Activated CD8-positive, alpha-beta T cell treated with anti-CD3 and anti-CD28 coated beads for 36 hours (primary cell): ENCODE measurements around the gene MGAT4C. TPM values are rescaled to one million over a fixed set of nuclear protein-coding genes. Genes with fewer than 3 reads are reported as not detected.

Experiments used
- ATAC-seq: fragments of 200-7000 bp; cut with Tn5 transposase; one replicate; pipeline ENCODE4 v1.10.0; 2021; ENCODE audit warnings: mild to moderate bottlenecking, moderate library complexity
- CTCF ChIA-PET: fragments of 350-600 bp; sonication (Branson Sonifier 250); formaldehyde crosslinking; loops from one replicate; lab custom pipeline; 2021; ENCODE audit warnings: antibody characterized with exemption; lab: Charles Lee
- POLR2A ChIA-PET: fragments of 350-600 bp; sonication (Branson Sonifier 250); formaldehyde crosslinking; loops from one replicate; lab custom pipeline; 2021; ENCODE audit warnings: antibody characterized with exemption; lab: Charles Lee
- DNase-seq: peaks from one replicate; pipeline ENCODE4 v3.0.0-alpha.2; 2020
- H3K27ac Mint-ChIP-seq: one replicate; pipeline ENCODE4 v1.8.0; 2021; ENCODE audit warnings: mild to moderate bottlenecking, mixed read lengths
- H3K27me3 Mint-ChIP-seq: one replicate; pipeline ENCODE4 v1.8.0; 2021; ENCODE audit warnings: mixed read lengths
- H3K36me3 Mint-ChIP-seq: one replicate; pipeline ENCODE4 v1.8.0; 2021; ENCODE audit warnings: low read depth, mixed read lengths
- H3K4me1 Mint-ChIP-seq: one replicate; pipeline ENCODE4 v1.8.0; 2021; ENCODE audit warnings: low read depth, mixed read lengths
- H3K4me3 Mint-ChIP-seq: one replicate; pipeline ENCODE4 v1.8.0; 2021; ENCODE audit warnings: mild to moderate bottlenecking, moderate library complexity, mixed read lengths
- H3K9me3 Mint-ChIP-seq: one replicate; pipeline ENCODE4 v1.8.0; 2021; ENCODE audit warnings: mixed read lengths
- CTCF ChIP-seq: fragments of 200-600 bp; IDR thresholded peaks from one replicate; pipeline ENCODE4 v1.8.0; 2022; ENCODE audit warnings: antibody characterized with exemption, mild to moderate bottlenecking
- intact Hi-C: fragments of 100-400 bp; cut with micrococcal nuclease; formaldehyde crosslinking; loops from one replicate; pipeline ENCODE4 v1.10.0; 2022
- total RNA-seq, 2 experiments: library from RNA; stranded (reverse); gene quantifications; one replicate each; pipeline ENCODE4 v1.2.3, GENCODE V29; 2021

Gene MGAT4C
- total RNA-seq, 2 experiments from 2014 or later, result not detected

- peaks cover 1% of the 10 kb centered on the region for H3K9me3 Mint-ChIP-seq
- POLR2A ChIA-PET, result no interaction called here
- H3K27me3 Mint-ChIP-seq, result no peaks in the 10 kb centered on the region
- intact Hi-C loops, result no loop called here
- ATAC-seq (no peak), DNase-seq (no peak)
- H3K4me3 Mint-ChIP-seq, result no peak overlapping the region
- H3K27ac Mint-ChIP-seq, result no peak overlapping the region
- no peaks in the 10 kb centered on the region for H3K4me1 Mint-ChIP-seq
- CTCF ChIA-PET, result no interaction called here
- no peaks in the 10 kb centered on the region for H3K36me3 Mint-ChIP-seq
- TF ChIP-seq CTCF, result no peak
Measured at GRCh38 chr12:86249276-86249675, 6.9 kb downstream of the MGAT4C start.

GRCh38 chr12:86247871-86248270, 8.3 kb downstream of the MGAT4C start:
- H3K27me3 Mint-ChIP-seq, result no peaks in the 10 kb centered on the region
- H3K9me3 Mint-ChIP-seq, result peaks cover 1% of the 10 kb centered on the region
- ChIA-PET POLR2A (no interaction called here), CTCF (no interaction called here)
- H3K36me3 Mint-ChIP-seq, result no peaks in the 10 kb centered on the region
- no peak for TF ChIP-seq CTCF
- H3K4me1 Mint-ChIP-seq, result no peaks in the 10 kb centered on the region
- DNase-seq (no peak), ATAC-seq (no peak)
- no peak overlapping the region for H3K27ac Mint-ChIP-seq
- intact Hi-C loops, result no loop called here
- H3K4me3 Mint-ChIP-seq, result no peak overlapping the region

DNA sequence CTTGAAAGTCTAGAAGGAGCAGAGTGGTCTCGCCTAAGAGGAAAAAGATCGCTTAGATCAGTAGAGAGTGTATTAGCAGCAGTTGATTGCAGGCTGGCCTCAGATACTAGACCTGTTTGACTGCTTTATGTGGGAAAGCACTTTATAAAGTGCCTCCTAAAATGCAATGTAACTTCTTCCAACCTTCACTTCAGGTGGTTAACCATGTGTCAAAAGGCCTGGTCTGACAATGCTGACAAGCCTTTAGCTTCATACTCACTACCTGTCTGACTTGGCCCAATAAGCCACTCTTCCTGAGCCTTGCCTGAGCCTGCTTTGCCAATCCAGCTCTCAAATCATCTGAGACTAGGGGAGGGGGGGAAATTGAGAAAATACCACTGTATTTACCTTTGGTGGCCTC, 14.6 kb downstream of the MGAT4C start:
- peaks cover 3% of the 10 kb centered on the region for H3K9me3 Mint-ChIP-seq
- H3K27me3 Mint-ChIP-seq, result no peaks in the 10 kb centered on the region
- no peak for TF ChIP-seq CTCF
- intact Hi-C loops, result no loop called here
- ChIA-PET CTCF (no interaction called here), POLR2A (no interaction called here)
- ATAC-seq (no peak), DNase-seq (no peak)
- H3K36me3 Mint-ChIP-seq, result no peaks in the 10 kb centered on the region
- no peaks in the 10 kb centered on the region for H3K4me1 Mint-ChIP-seq
- H3K27ac Mint-ChIP-seq, result no peak overlapping the region
- H3K4me3 Mint-ChIP-seq, result no peak overlapping the region

- DNase-seq, result no peak
- Mint-ChIP-seq H3K9me3 (peaks cover 4% of the 10 kb centered on the region), H3K4me1 (no peaks in the 10 kb centered on the region), H3K36me3 (no peaks in the 10 kb centered on the region), H3K4me3 (no peak overlapping the region), H3K27me3 (no peaks in the 10 kb centered on the region), H3K27ac (no peak overlapping the region)
- intact Hi-C loops, result no loop called here
- no peak for ATAC-seq
- ChIA-PET POLR2A (no interaction called here), CTCF (no interaction called here)
- no peak for TF ChIP-seq CTCF
Measured at GRCh38 chr12:86234316-86234855, 21.8 kb downstream of the MGAT4C start.

DNA sequence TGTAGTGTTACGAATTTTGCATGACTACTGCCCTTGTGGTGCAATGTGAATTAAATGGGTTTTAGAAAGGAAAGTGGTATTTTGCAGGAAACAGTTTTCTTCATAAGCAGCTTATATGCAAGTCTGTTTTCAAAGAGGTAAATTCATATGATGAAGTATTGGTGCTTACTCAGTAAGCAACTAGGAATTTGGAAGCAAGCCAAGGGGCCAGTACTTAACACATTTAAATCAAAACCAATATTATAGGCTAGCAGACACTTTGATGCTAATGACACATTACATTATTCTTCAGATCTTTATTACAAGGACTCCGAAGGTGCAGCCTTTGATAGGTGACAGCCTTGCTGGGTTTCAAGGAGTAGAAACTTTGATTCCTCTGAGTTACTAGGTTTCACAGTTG, 23.1 kb downstream of the MGAT4C start:
- ChIA-PET POLR2A (no interaction called here), CTCF (no interaction called here)
- no peak for TF ChIP-seq CTCF
- intact Hi-C loops, result no loop called here
- H3K9me3 Mint-ChIP-seq, result peaks cover 4% of the 10 kb centered on the region
- no peak overlapping the region for H3K27ac Mint-ChIP-seq
- no peak overlapping the region for H3K4me3 Mint-ChIP-seq
- H3K27me3 Mint-ChIP-seq, result no peaks in the 10 kb centered on the region
- H3K36me3 Mint-ChIP-seq, result no peaks in the 10 kb centered on the region
- ATAC-seq (no peak), DNase-seq (no peak)
- H3K4me1 Mint-ChIP-seq, result no peaks in the 10 kb centered on the region
